ENCODE results near the gene CLCN3. TPM values are rescaled to one million over a fixed set of nuclear protein-coding genes. Genes with fewer than 3 reads are reported as not detected.

CLCN3 gene
- total and polyA plus RNA-seq, 9 of the 15 experiments (the other 6 are each of a cell fraction or from before 2014, with no cell fraction given): 12.7 to 60.6 (median 38.5) TPM

DNA sequence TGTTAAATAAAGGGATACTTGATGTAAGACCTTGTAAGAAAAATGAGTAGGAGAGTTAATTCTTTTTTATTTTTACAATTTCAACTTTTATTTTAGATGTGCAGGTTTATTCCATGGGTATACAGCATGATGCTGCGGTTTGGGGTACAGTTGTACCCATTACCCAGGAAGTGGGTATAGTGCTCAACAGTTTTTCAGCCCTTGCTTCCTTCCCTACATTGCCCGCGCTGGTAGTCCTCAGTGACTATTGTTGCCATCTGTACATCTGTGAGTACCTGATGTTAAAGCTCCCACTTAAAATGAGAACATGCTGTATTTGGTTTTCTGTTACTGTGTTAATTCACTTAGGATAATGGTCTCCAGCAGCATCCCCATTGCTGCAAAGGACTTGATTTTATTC lies 9.7 kb downstream of the CLCN3 start (continued):
- TF ChIP-seq NFIX (CRISPR knock-in tag; IDR thresholded peaks at IDR 0.05; ENCODE audit: low read depth) (no peak), ZFX (CRISPR knock-in tag; IDR thresholded peaks at IDR 0.05) (no peak), ZNF282 (CRISPR knock-in tag; IDR thresholded peaks at IDR 0.05) (no peak), ZNF274 (IDR thresholded peaks at IDR 0.05; ENCODE audit: borderline replicate concordance, low read depth, low read length) (no peak), MCM2 (IDR thresholded peaks at IDR 0.05; ENCODE audit: low read depth) (no peak), SREBF1 (IDR thresholded peaks at IDR 0.05; ENCODE audit: borderline replicate concordance, low read depth, low read length) (no peak), EZH2 (IDR thresholded peaks at IDR 0.05; ENCODE audit: borderline replicate concordance, low read depth, low read length) (no peak)

DNA sequence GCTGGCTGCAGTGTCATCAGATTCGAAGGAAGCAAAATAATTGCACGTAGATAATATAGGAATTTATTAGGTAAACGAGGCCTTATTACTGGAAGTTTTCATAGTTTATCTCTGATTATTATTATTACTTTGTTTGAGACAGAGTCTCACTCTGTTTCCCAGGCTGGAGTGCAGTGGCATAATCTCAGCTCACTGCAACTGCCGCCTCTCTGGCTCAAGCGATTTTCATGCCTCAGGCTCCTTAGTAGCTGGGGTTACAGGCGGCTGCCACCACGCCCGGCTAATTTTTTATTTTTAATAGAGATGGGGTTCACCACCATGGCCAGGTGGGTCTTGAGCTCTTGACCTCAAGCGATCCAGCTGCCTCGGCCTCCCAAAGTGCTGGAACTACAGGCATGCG lies 12.5 kb downstream of the CLCN3 start:
- Histone ChIP-seq H3K27ac (ENCODE audit: extremely low read depth, low read depth, low read length) (no peak overlapping the region), H3K9me1 (ENCODE audit: control insufficient read depth, insufficient read depth, low read length) (no peaks in the 10 kb centered on the region), H3K4me2 (ENCODE audit: insufficient read depth, low read length) (no peak overlapping the region), H2AFZ (ENCODE audit: low read depth, low read length) (no peak overlapping the region), H3K79me2 (ENCODE audit: control insufficient read depth, insufficient read depth, low read length) (peaks cover 65% of the 10 kb centered on the region), H3K9ac (ENCODE audit: insufficient read depth in 1 of 2, low read depth in 2 of 2, low read length in 2 of 2) (no peak overlapping the region), H3K4me3 (no peak overlapping the region), H3K4me1 (replicated peaks in 1 of 2; ENCODE audit: control insufficient read depth in 2 of 2, insufficient read depth in 2 of 2, low read length in 2 of 2) (peaks cover 0 to 13% of the 10 kb centered on the region in 2 experiments), H3K36me3 (ENCODE audit: control insufficient read depth, insufficient read depth, low read length) (peaks cover 23% of the 10 kb centered on the region; the same call in 1 of the 3 replicates), H3K9me3 (replicated peaks; ENCODE audit: control insufficient read depth, insufficient read depth, low read depth, low read length) (no peaks in the 10 kb centered on the region), H4K20me1 (replicated peaks; ENCODE audit: control insufficient read depth, insufficient read depth, low read length) (no peaks in the 10 kb centered on the region), H3K27me3 (ENCODE audit: control insufficient read depth in 2 of 2, insufficient read depth in 2 of 2, low read length in 2 of 2) (no peaks in the 10 kb centered on the region)
- in situ Hi-C loops (cut with MboI) (no loop called here), intact Hi-C loops (cut with micrococcal nuclease) (no loop called here)
- no peak for ATAC-seq
- ChIA-PET POLR2A (interaction anchor here (0.6 to 1.6 kb wide), 2 partner anchors 26 to 42 kb away, joined by 3 to 5 read pairs; no protein-coding TSS in a partner anchor), CTCF (ENCODE audit: low intra/inter-chr PET ratio) (no interaction called here)
- BruUV-seq (replicated peaks): no TSS peak
- DNase-seq (ENCODE audit: extremely low read depth in 1 of 4, low spot score in 3 of 4): no peak
- FAIRE-seq: no peak
- WGBS (ENCODE audit: insufficient coverage, low coverage, missing lambda C conversion rate): 92% methylated on average over 11 of the region's 11 CpGs
- no peak for TF ChIP-seq ZNF318 (IDR thresholded peaks at IDR 0.05; ENCODE audit: borderline replicate concordance in 1 of 2, low read depth in 1 of 2)
- TF ChIP-seq ZBTB33 (CRISPR knock-in tag; IDR thresholded peaks at IDR 0.05): no peak
- no peak for TF ChIP-seq NFIC (IDR thresholded peaks at IDR 0.05)

Measured in K562 (cell line).